Lung (tissue), 12 donors: ENCODE measurements around the gene LARGE1. TPM values are rescaled to one million over a fixed set of nuclear protein-coding genes. Genes with fewer than 3 reads are reported as not detected.

Experiments
- ATAC-seq: fragments of 200-7000 bp; cut with Tn5 transposase; one replicate; pipeline ENCODE4 v1.9.1; 2020; ENCODE audit warnings: moderate number of reproducible peaks; ENCODE audit not compliant: insufficient read depth, low FRiP score
- DNase-seq, 3 donors: peaks; one replicate each; pipeline ENCODE4 v3.0.0-alpha.2; 2013 to 2017
- H3K27ac ChIP-seq, 2 donors: one replicate each; pipeline ENCODE4 v1.5.1; 2013; ENCODE audit warnings: mild to moderate bottlenecking in 2 of 2, moderate library complexity in 2 of 2, control low read depth in 1 of 2, inconsistent platforms in 1 of 2, low read depth in 1 of 2, low read length in 1 of 2
- H3K27me3 ChIP-seq, 3 donors: one replicate each; pipeline ENCODE4 v1.5.1; 2013; ENCODE audit warnings: low read length in 2 of 3; ENCODE audit not compliant: control insufficient read depth in 3 of 3, insufficient read depth in 3 of 3
- H3K36me3 ChIP-seq, 4 donors: one replicate each; pipeline ENCODE4 v1.5.1; 2013; ENCODE audit warnings: low read length in 4 of 4, mild to moderate bottlenecking in 1 of 4, moderate library complexity in 1 of 4; ENCODE audit not compliant: control insufficient read depth in 4 of 4, insufficient read depth in 4 of 4
- H3K4me1 ChIP-seq, 5 donors: one replicate each; pipeline ENCODE4 v1.5.1; 2013; ENCODE audit warnings: low read length in 5 of 5, mild to moderate bottlenecking in 2 of 5, moderate library complexity in 1 of 5; ENCODE audit not compliant: control insufficient read depth in 5 of 5, insufficient read depth in 5 of 5
- H3K4me3 ChIP-seq: one replicate; pipeline ENCODE4 v1.5.1; 2013; ENCODE audit warnings: mild to moderate bottlenecking, control low read depth, moderate library complexity
- H3K9ac ChIP-seq, 2 donors: one replicate each; pipeline ENCODE4 v1.5.1; 2013; ENCODE audit warnings: low read length in 2 of 2, control low read depth in 1 of 2; ENCODE audit not compliant: insufficient read depth in 1 of 2
- H3K9me3 ChIP-seq, 4 donors: one replicate each; pipeline ENCODE4 v1.5.1; 2013; ENCODE audit warnings: low read length in 3 of 4, mild to moderate bottlenecking in 1 of 4, moderate library complexity in 1 of 4; ENCODE audit not compliant: control insufficient read depth in 4 of 4, insufficient read depth in 3 of 4
- WGBS, 2 donors: extraction: QIAGEN DNeasy Blood & Tissue Kit; methylation state at CpG; one replicate each; pipeline ENCODE4 v1.1.7; 2013; 5-methylcytosine and 5-hydroxymethylcytosine counted together
- polyA plus RNA-seq, 2 donors: library from polyadenylated mRNA; stranded (reverse); fragments of 200-250 nt; gene quantifications; one replicate each; pipeline ENCODE4 v1.2.1, GENCODE V29; 2013
- total RNA-seq, 2 donors: library from RNA; depleted of rRNA in 1 of 2; stranded (reverse); fragments of >200 nt in 1 of 2; gene quantifications; one replicate each; pipeline ENCODE4 v1.2.1, GENCODE V29; 2014 to 2021
- TF ChIP-seq, protein P1 (sequence below): IDR thresholded peaks from 2 replicates; pipeline ENCODE4 v1.5.1; 2012; ENCODE audit warnings: mild to moderate bottlenecking; ENCODE audit errors: control extremely low read depth, extremely low read depth
- donor health status: control.
- donor health status: control.
- donor health status: Bipolar disorder and iron deficiency.
- donor health status: healthy.
- donor health status: DM: yes; HTN: yes; CAD: no.

The LARGE1 gene
- total and polyA plus RNA-seq, 4 donors: 2.9 to 41.1 (median 15.4) TPM

- WGBS, 2 donors: 72 to 81% methylated on average over 4 of the region's 4 CpGs
- no peak overlapping the region for H3K4me3 ChIP-seq
- peaks cover 0 to 3% (median 0%) of the 10 kb centered on the region in 4 donors for H3K9me3 ChIP-seq
- DNase-seq (no peak), ATAC-seq (no peak)
- H3K27me3 ChIP-seq: no peaks in the 10 kb centered on the region
- no peak overlapping the region for H3K27ac ChIP-seq
- peaks cover 0 to 16% (median 0%) of the 10 kb centered on the region in 5 donors for H3K4me1 ChIP-seq
- TF ChIP-seq, protein P1, sequence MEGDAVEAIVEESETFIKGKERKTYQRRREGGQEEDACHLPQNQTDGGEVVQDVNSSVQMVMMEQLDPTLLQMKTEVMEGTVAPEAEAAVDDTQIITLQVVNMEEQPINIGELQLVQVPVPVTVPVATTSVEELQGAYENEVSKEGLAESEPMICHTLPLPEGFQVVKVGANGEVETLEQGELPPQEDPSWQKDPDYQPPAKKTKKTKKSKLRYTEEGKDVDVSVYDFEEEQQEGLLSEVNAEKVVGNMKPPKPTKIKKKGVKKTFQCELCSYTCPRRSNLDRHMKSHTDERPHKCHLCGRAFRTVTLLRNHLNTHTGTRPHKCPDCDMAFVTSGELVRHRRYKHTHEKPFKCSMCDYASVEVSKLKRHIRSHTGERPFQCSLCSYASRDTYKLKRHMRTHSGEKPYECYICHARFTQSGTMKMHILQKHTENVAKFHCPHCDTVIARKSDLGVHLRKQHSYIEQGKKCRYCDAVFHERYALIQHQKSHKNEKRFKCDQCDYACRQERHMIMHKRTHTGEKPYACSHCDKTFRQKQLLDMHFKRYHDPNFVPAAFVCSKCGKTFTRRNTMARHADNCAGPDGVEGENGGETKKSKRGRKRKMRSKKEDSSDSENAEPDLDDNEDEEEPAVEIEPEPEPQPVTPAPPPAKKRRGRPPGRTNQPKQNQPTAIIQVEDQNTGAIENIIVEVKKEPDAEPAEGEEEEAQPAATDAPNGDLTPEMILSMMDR: no peak
- no peak overlapping the region for H3K9ac ChIP-seq
- H3K36me3 ChIP-seq: no peaks in the 10 kb centered on the region
Measured at GRCh38 chr22:33674357-33674756, 245.9 kb downstream of the LARGE1 start.

DNA sequence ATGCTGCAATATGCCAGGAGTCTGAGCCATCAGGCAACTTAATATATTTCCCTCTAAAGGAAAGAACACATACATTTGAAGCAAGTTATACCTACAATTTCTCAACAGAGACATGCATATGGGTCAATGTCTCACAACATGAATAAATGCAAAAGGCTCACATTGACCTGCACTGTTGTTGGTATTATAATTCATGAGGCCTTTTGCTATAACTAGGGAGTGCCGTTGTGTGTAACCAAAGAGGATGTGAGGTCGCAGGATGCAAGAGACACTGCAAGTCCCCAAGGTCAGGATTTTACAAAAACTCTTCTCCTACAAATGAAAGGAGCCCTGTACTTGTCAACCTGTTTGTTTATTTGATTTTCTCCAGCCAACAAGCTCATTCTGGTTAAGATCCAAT lies 250.5 kb downstream of the LARGE1 start:
- Histone ChIP-seq H3K9ac (no peak overlapping the region), H3K4me1 (peaks cover 0 to 30% (median 2%) of the 10 kb centered on the region in 5 donors), H3K9me3 (no peaks in the 10 kb centered on the region), H3K4me3 (no peak overlapping the region), H3K36me3 (no peaks in the 10 kb centered on the region), H3K27me3 (no peaks in the 10 kb centered on the region), H3K27ac (no peak overlapping the region)
- DNase-seq (no peak), ATAC-seq (no peak)
- TF ChIP-seq, protein P1: no peak
- 64 to 79% methylated on average over 2 of the region's 2 CpGs for WGBS, 2 donors

DNA sequence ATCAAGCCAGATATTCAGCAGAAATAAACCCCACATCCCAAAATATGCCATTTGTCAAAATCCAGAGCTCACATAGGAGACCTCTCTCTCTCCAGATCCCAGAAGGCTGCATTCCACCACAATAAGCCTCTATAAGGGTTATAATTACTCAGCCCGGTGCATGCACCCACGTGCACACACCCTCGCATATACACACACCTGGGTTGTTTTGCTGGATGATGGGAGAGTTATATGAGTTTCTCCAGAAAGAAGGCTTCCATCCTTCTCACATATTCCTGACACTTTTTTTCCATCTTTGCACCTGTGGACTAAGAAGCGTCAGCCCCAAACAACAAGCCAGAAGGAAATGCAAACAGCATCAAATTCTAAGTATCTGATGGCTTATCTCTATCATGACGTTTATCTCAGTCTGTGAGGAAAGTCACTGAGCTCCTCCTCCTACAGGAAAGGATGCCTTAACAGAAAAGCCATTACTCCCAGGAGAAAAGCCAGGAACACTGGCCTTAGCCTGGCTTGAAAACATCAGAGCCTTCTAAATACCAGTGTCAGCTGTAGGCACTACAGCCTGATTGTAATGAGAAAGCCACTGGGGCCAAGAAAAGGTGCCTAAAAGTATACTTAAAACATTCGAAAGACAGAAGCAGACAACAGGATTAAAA lies 253.2 kb downstream of the LARGE1 start:
- TF ChIP-seq, protein P1: no peak
- Histone ChIP-seq H3K4me1 (peaks cover 0 to 25% (median 2%) of the 10 kb centered on the region in 5 donors), H3K9ac (no peak overlapping the region), H3K4me3 (no peak overlapping the region), H3K27me3 (no peaks in the 10 kb centered on the region), H3K27ac (no peak overlapping the region), H3K36me3 (no peaks in the 10 kb centered on the region), H3K9me3 (no peaks in the 10 kb centered on the region)
- 64 to 72% methylated on average over 6 of the region's 6 CpGs for WGBS, 2 donors
- ATAC-seq: no peak
- DNase-seq: no peak
